Measurements from ENCODE around the gene EFCAB11.

The EFCAB11 gene

DNA sequence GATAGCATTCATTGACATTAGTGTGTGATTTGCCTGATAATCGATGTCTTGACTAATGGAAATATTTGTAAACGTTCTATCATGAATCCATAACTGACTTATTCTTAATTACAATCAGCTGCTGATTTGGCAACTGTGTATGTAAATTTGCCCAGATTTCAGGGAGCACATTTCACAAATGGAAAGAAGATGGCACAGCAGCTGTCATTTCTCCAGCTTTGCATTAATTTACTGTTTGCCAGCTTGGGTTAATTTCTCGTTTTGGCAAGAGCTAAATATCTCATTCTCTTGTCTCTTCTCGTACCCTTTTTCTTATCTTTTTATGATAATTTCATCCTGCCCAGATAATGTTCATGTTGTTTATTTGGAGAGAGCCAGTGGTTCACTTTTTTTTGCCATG lies 24.1 kb upstream of the EFCAB11 start:
- POLR2A ChIA-PET, result no interaction called here
- TF ChIP-seq, protein P1, sequence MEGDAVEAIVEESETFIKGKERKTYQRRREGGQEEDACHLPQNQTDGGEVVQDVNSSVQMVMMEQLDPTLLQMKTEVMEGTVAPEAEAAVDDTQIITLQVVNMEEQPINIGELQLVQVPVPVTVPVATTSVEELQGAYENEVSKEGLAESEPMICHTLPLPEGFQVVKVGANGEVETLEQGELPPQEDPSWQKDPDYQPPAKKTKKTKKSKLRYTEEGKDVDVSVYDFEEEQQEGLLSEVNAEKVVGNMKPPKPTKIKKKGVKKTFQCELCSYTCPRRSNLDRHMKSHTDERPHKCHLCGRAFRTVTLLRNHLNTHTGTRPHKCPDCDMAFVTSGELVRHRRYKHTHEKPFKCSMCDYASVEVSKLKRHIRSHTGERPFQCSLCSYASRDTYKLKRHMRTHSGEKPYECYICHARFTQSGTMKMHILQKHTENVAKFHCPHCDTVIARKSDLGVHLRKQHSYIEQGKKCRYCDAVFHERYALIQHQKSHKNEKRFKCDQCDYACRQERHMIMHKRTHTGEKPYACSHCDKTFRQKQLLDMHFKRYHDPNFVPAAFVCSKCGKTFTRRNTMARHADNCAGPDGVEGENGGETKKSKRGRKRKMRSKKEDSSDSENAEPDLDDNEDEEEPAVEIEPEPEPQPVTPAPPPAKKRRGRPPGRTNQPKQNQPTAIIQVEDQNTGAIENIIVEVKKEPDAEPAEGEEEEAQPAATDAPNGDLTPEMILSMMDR (IDR thresholded peaks at IDR 0.05; ENCODE audit: insufficient read depth, low read length, missing control alignments), result no peak
- no peak for DNase-seq (ENCODE audit: low read depth, low spot score)
- CTCF ChIA-PET, result interaction anchor here (0.8 to 11.1 kb wide), 4 partner anchors 8 to 257 kb away, joined by 3 to 347 read pairs (median 84); partner anchors contain the start of genes EFCAB11 and TDP1
- H3K4me3 ChIP-seq (ENCODE audit: low read depth, low read length), result no peak overlapping the region

DNA sequence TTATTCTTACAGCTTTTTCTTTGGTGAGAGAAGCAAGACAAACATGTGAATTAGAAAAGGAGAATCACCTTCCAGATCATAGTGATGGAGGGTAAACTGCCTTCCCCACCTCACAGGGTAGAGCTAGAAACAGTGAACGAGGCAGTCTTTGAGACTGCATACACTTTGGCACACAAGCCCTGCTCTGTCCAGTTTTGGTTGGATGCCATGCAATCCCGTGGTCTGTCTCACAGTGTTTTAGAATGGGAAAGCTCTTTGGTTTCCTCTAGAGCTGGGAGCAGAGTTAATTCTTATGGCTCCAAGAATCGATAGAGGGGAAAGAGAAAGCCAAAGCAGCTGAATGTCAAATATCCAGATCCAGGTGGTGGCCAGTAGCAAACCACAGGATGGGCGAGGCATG lies 23.1 kb upstream of the EFCAB11 start:
- POLR2A ChIA-PET, result no interaction called here
- TF ChIP-seq, protein P1 (IDR thresholded peaks at IDR 0.05; ENCODE audit: insufficient read depth, low read length, missing control alignments), result no peak
- H3K4me3 ChIP-seq (ENCODE audit: low read depth, low read length), result no peak overlapping the region
- CTCF ChIA-PET, result interaction anchor here (0.9 to 11.1 kb wide), 6 partner anchors 9 to 281 kb away, joined by 3 to 347 read pairs (median 40); partner anchors contain the start of genes EFCAB11 and TDP1
- DNase-seq (ENCODE audit: low read depth, low spot score), result no peak

DNA sequence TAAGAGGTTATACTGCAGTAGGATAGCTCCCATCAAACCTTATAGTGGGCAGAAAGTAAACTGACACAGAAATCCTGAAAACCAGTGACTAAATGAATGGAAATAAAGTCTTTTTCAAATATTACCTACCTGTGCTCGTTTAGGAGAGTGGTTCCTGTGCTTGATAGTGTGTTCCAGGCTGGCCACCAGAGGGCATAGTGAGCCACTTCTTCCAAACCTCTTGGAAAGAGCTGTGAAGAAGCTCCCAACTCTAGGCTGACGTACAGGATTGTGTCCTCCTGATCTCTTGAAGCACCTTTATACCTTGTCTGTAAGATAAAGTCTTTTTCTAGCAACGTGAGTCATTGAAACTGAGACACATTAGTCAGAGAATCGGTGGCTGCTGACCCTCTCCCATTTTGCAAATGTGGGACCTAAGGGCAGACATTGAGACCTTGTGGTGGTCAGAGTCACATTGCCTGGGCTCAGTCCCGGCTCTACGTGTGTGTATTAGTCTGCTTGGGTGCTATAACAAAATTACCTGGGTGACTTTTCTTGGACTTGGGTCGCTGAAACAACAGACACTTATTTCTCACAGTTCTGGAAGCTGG lies 18.8 kb upstream of the EFCAB11 start:
- DNase-seq (ENCODE audit: low read depth, low spot score), result no peak
- TF ChIP-seq, protein P1 (IDR thresholded peaks at IDR 0.05; ENCODE audit: insufficient read depth, low read length, missing control alignments), result peak; percentile 92
- POLR2A ChIA-PET, result no interaction called here
- CTCF ChIA-PET, result interaction anchor here (0.6 to 11.1 kb wide), 42 partner anchors 8 to 1202 kb away, joined by 3 to 347 read pairs (median 4); partner anchors contain the start of genes EFCAB11, KCNK13, PSMC1 and TDP1
- no peak overlapping the region for H3K4me3 ChIP-seq (ENCODE audit: low read depth, low read length)

GRCh38 chr14:89965839-89966238 lies 11.3 kb upstream of the EFCAB11 start:
- H3K4me3 ChIP-seq (ENCODE audit: low read depth, low read length), result no peak overlapping the region
- no peak for DNase-seq (ENCODE audit: low read depth, low spot score)
- ChIA-PET POLR2A (interaction anchor here (1.1 kb wide), 1 partner anchor 10 kb away, joined by 4 read pairs; the partner anchor contains the start of gene TDP1), CTCF (interaction anchor here (0.8 to 14.1 kb wide), 5 partner anchors 9 to 1298 kb away, joined by 3 to 164 read pairs (median 5); partner anchors contain the start of gene TDP1)
- TF ChIP-seq, protein P1 (IDR thresholded peaks at IDR 0.05; ENCODE audit: insufficient read depth, low read length, missing control alignments), result no peak

DNA sequence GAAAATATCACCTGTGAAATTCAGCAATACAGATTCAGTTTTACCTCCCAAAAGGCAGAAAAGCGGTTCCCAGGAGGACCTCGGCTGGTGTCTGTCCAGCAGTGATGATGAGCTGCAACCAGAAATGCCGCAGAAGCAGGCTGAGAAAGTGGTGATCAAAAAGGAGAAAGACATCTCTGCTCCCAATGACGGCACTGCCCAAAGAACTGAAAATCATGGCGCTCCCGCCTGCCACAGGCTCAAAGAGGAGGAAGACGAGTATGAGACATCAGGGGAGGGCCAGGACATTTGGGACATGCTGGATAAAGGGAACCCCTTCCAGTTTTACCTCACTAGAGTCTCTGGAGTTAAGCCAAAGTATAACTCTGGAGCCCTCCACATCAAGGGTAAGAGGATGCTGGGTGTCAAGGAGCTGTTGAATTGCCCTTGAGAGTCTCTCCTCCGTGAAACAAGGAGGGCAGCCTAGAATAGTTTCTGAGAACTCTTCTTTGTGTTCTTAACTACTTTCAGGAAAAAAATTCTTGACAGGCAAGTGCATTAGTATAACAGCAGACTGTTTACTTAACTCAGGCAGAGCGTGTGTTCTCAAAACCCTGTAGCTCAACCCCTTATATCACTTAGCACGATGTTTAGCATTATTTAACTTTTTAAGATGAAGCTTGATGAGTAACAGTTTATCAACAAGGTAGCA lies 8.9 kb upstream of the EFCAB11 start:
- H3K4me3 ChIP-seq (ENCODE audit: low read depth, low read length), result no peak overlapping the region
- ChIA-PET CTCF (interaction anchor here (14.1 kb wide), 1 partner anchor 11 kb away, joined by 164 read pairs; no protein-coding TSS in a partner anchor), POLR2A (no interaction called here)
- TF ChIP-seq, protein P1 (IDR thresholded peaks at IDR 0.05; ENCODE audit: insufficient read depth, low read length, missing control alignments), result no peak
- no peak for DNase-seq (ENCODE audit: low read depth, low spot score)

DNA sequence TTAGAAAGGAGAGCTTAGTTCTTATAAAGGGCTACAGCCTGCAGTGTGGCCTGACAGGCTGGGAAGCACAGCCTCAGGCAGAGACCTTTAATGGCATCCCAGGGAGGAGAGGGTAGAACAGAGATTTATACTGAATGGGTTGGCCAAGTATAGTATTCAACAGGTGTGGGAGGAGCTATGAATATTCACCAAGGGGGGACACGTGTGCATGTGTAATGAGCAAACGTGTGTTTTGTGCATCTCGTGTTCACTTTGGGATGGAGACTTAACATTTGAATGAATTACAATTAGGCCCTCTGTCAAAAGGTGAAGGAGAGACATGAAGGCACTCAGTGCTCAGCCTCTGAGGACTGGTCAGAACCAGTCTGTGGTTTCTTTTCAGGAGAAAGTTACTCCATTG lies 6.4 kb upstream of the EFCAB11 start:
- TF ChIP-seq, protein P1 (IDR thresholded peaks at IDR 0.05; ENCODE audit: insufficient read depth, low read length, missing control alignments), result no peak
- ChIA-PET CTCF (interaction anchor here (0.9 to 14.1 kb wide), 4 partner anchors 14 to 275 kb away, joined by 3 to 164 read pairs (median 4); no protein-coding TSS in a partner anchor), POLR2A (no interaction called here)
- no peak overlapping the region for H3K4me3 ChIP-seq (ENCODE audit: low read depth, low read length)
- no peak for DNase-seq (ENCODE audit: low read depth, low spot score)
